H9 (cell line): ENCODE results near the gene DOCK10. TPM values are rescaled to one million over a fixed set of nuclear protein-coding genes. Genes with fewer than 3 reads are reported as not detected.

Experiments
- DNase-seq: peaks from one replicate; pipeline ENCODE4 v3.0.0-alpha.2; 2017
- H2AFZ ChIP-seq: one replicate; pipeline ENCODE4 v1.6.1; 2013; ENCODE audit warnings: mild to moderate bottlenecking, low read length, control low read depth, moderate library complexity
- H2AK5ac ChIP-seq: 2 replicates; pipeline ENCODE4 v1.6.1; 2013; ENCODE audit warnings: low read length, control low read depth, mixed read lengths; ENCODE audit not compliant: insufficient read length
- H2BK120ac ChIP-seq: one replicate; pipeline ENCODE4 v1.6.1; 2013; ENCODE audit warnings: low read depth, mild to moderate bottlenecking, low read length, control low read depth, inconsistent platforms; ENCODE audit not compliant: poor library complexity, severe bottlenecking
- H2BK12ac ChIP-seq: 2 replicates; pipeline ENCODE4 v1.6.1; 2013; ENCODE audit warnings: low read length, control low read depth, mixed read lengths, low read depth; ENCODE audit not compliant: insufficient read length
- H2BK15ac ChIP-seq: 2 replicates; pipeline ENCODE4 v1.6.1; 2013; ENCODE audit warnings: low read depth, low read length, control low read depth
- H2BK20ac ChIP-seq: one replicate; pipeline ENCODE4 v1.6.1; 2013; ENCODE audit warnings: low read depth, mild to moderate bottlenecking, low read length, control low read depth, inconsistent platforms; ENCODE audit not compliant: poor library complexity, severe bottlenecking
- H2BK5ac ChIP-seq: 2 replicates; pipeline ENCODE4 v1.6.1; 2013; ENCODE audit warnings: low read length, control low read depth, mixed read lengths; ENCODE audit not compliant: insufficient read length
- H3K14ac ChIP-seq: 2 replicates; pipeline ENCODE4 v1.6.1; 2013; ENCODE audit warnings: low read length, control low read depth; ENCODE audit not compliant: insufficient read depth
- H3K18ac ChIP-seq: 2 replicates; pipeline ENCODE4 v1.6.1; 2013; ENCODE audit warnings: low read depth, mild to moderate bottlenecking, mixed read lengths, low read length, control low read depth; ENCODE audit not compliant: insufficient read length
- H3K23ac ChIP-seq: 2 replicates; pipeline ENCODE4 v1.6.1; 2013; ENCODE audit warnings: low read length, control low read depth, mixed read lengths, low read depth; ENCODE audit not compliant: insufficient read length
- H3K23me2 ChIP-seq: 2 replicates; pipeline ENCODE4 v1.6.1; 2013; ENCODE audit warnings: low read depth, mild to moderate bottlenecking, mixed read lengths, low read length, control low read depth; ENCODE audit not compliant: insufficient read length, poor library complexity, severe bottlenecking
- H3K27ac ChIP-seq: 2 replicates; pipeline ENCODE4 v1.5.1; 2013; ENCODE audit warnings: low read length, control low read depth, mixed read lengths, low read depth; ENCODE audit not compliant: insufficient read length
- H3K27me3 ChIP-seq: 2 replicates; pipeline ENCODE4 v1.6.1; 2013; ENCODE audit warnings: low read length, control low read depth, inconsistent platforms; ENCODE audit not compliant: insufficient read depth
- H3K4ac ChIP-seq: 2 replicates; pipeline ENCODE4 v1.6.1; 2013; ENCODE audit warnings: low read depth, mild to moderate bottlenecking, control low read depth, inconsistent platforms, low read length, moderate library complexity
- H3K4me1 ChIP-seq: 2 replicates; pipeline ENCODE4 v1.6.1; 2013; ENCODE audit warnings: low read length, control low read depth, inconsistent platforms; ENCODE audit not compliant: insufficient read depth
- H3K4me2 ChIP-seq: 2 replicates; pipeline ENCODE4 v1.6.1; 2013; ENCODE audit warnings: low read length, control low read depth, mixed read lengths; ENCODE audit not compliant: insufficient read length, insufficient read depth
- H3K56ac ChIP-seq: 2 replicates; pipeline ENCODE4 v1.6.1; 2013; ENCODE audit warnings: low read depth, mild to moderate bottlenecking, mixed read lengths, low read length, control low read depth; ENCODE audit not compliant: insufficient read length
- H3K79me1 ChIP-seq: 2 replicates; pipeline ENCODE4 v1.6.1; 2013; ENCODE audit warnings: low read depth, mild to moderate bottlenecking, moderate library complexity, low read length, control low read depth, inconsistent platforms; ENCODE audit not compliant: insufficient read depth, poor library complexity, severe bottlenecking
- H3K79me2 ChIP-seq: 2 replicates; pipeline ENCODE4 v1.6.1; 2013; ENCODE audit warnings: low read length, control low read depth, inconsistent platforms; ENCODE audit not compliant: insufficient read depth
- H3K9ac ChIP-seq: 2 replicates; pipeline ENCODE4 v1.6.1; 2013; ENCODE audit warnings: low read length, control low read depth, mixed read lengths; ENCODE audit not compliant: insufficient read length; ENCODE audit errors: extremely low read depth
- H3K9me3 ChIP-seq: one replicate; pipeline ENCODE4 v1.6.1; 2013; ENCODE audit warnings: low read depth, low read length, inconsistent platforms; ENCODE audit not compliant: control insufficient read depth
- H3T11ph ChIP-seq: one replicate; pipeline ENCODE4 v1.6.1; 2013; ENCODE audit warnings: mild to moderate bottlenecking, low read length, control low read depth, inconsistent platforms
- H4K20me1 ChIP-seq: one replicate; pipeline ENCODE4 v1.6.1; 2013; ENCODE audit not compliant: control insufficient read depth, insufficient read length, insufficient read depth
- H4K5ac ChIP-seq: 2 replicates; pipeline ENCODE4 v1.6.1; 2013; ENCODE audit warnings: low read depth, mild to moderate bottlenecking, mixed read lengths, low read length, control low read depth; ENCODE audit not compliant: insufficient read length
- H4K8ac ChIP-seq: replicated peaks from 2 replicates; pipeline ENCODE4 v1.6.1; 2013; ENCODE audit warnings: low read length, control low read depth, mixed read lengths, low read depth; ENCODE audit not compliant: insufficient read length
- H4K91ac ChIP-seq: 2 replicates; pipeline ENCODE4 v1.6.1; 2013; ENCODE audit warnings: low read depth, mild to moderate bottlenecking, moderate library complexity, mixed read lengths, low read length, control low read depth; ENCODE audit not compliant: insufficient read length
- H3K27ac Mint-ChIP-seq, 3 experiments: 2 replicates in 2 of 3; 3 replicates in 1 of 3; pipeline ENCODE4 v1.8.0; 2020 to 2021; ENCODE audit warnings: mixed read lengths in 3 of 3, mild to moderate bottlenecking in 1 of 3, moderate library complexity in 1 of 3
- H3K27me3 Mint-ChIP-seq: 2 replicates; pipeline ENCODE4 v1.8.0; 2021; ENCODE audit warnings: low read depth, mild to moderate bottlenecking, moderate library complexity, mixed read lengths
- H3K36me3 Mint-ChIP-seq, 3 experiments: 2 replicates in 2 of 3; 3 replicates in 1 of 3; pipeline ENCODE4 v1.8.0; 2020 to 2021; ENCODE audit warnings: low read depth in 3 of 3, mixed read lengths in 3 of 3; ENCODE audit not compliant: insufficient read depth in 1 of 3
- H3K4me1 Mint-ChIP-seq, 2 experiments: 2 replicates each; pipeline ENCODE4 v1.8.0; 2020; ENCODE audit warnings: mixed read lengths in 2 of 2
- H3K4me3 Mint-ChIP-seq, 2 experiments: 2 replicates in 1 of 2; 3 replicates in 1 of 2; pipeline ENCODE4 v1.8.0; 2020 to 2021; ENCODE audit warnings: mild to moderate bottlenecking in 2 of 2, mixed read lengths in 2 of 2, moderate library complexity in 1 of 2
- H3K9me3 Mint-ChIP-seq, 2 experiments: 2 replicates in 1 of 2; 3 replicates in 1 of 2; pipeline ENCODE4 v1.8.0; 2020; ENCODE audit warnings: mild to moderate bottlenecking in 2 of 2, mixed read lengths in 2 of 2, moderate library complexity in 1 of 2
- CTCF ChIP-seq: fragments of 200-600 bp; sonication (generic); conservative IDR thresholded peaks from 3 replicates; pipeline ENCODE4 v1.8.0; 2021; ENCODE audit warnings: antibody characterized with exemption, mild to moderate bottlenecking
- WGBS: extraction: QIAGEN DNeasy Blood & Tissue Kit; methylation state at CpG from one replicate; pipeline ENCODE4 v1.1.7; 2013; ENCODE audit warnings: missing lambda C conversion rate, low lambda C conversion rate, mixed read lengths; ENCODE audit not compliant: insufficient read length; ENCODE audit errors: extremely low coverage; 5-methylcytosine and 5-hydroxymethylcytosine counted together
- total RNA-seq: library from RNA; stranded (reverse); gene quantifications from 2 replicates; pipeline ENCODE4 v1.2.1, GENCODE V29; 2021

DOCK10 gene
- total RNA-seq, 1 experiment from 2014 or later: 0.79 TPM

GRCh38 chr2:224924631-224925030 lies 117.6 kb downstream of the DOCK10 start:
- Histone ChIP-seq H2BK5ac (no peak overlapping the region), H2BK15ac (no peak overlapping the region), H2BK20ac (no peak overlapping the region), H3K14ac (no peak overlapping the region), H3K9ac (no peak overlapping the region), H3K27ac (no peak overlapping the region), H3K56ac (no peak overlapping the region), H4K91ac (no peak overlapping the region), H3K4me1 (no peaks in the 10 kb centered on the region), H2BK120ac (no peak overlapping the region), H3K23ac (no peak overlapping the region), H3K4me2 (no peak overlapping the region), H2AK5ac (no peak overlapping the region), H3K18ac (no peak overlapping the region), H3K79me2 (no peaks in the 10 kb centered on the region), H2BK12ac (no peak overlapping the region), H3K79me1 (no peaks in the 10 kb centered on the region), H2AFZ (no peak overlapping the region), H3K27me3 (no peaks in the 10 kb centered on the region), H4K8ac (no peak overlapping the region), H4K5ac (no peak overlapping the region), H3K23me2 (no peaks in the 10 kb centered on the region), H3K4ac (no peak overlapping the region), H4K20me1 (no peaks in the 10 kb centered on the region), H3K9me3 (no peaks in the 10 kb centered on the region), H3T11ph (no peak overlapping the region)
- Mint-ChIP-seq H3K4me1 (0 out of 4 replicates have a peak, but pooled peaks cover 0 to 2% of the 10 kb centered on the region in 2 experiments), H3K27ac (no peak overlapping the region), H3K27me3 (no peaks in the 10 kb centered on the region), H3K36me3 (no peaks in the 10 kb centered on the region), H3K4me3 (no peak overlapping the region), H3K9me3 (no peaks in the 10 kb centered on the region)
- no CpG with 5 or more reads among the region's 2 CpGs for WGBS
- no peak for TF ChIP-seq CTCF
- no peak for DNase-seq
